ENCODE measurements around the gene PKHD1. TPM values are rescaled to one million over a fixed set of nuclear protein-coding genes. Genes with fewer than 3 reads are reported as not detected.
"Not testable (repeated sequence)": the region's sequence is repeated elsewhere in the genome, so short reads cannot be mapped to it uniquely, and the experiment has no call there.

Gene PKHD1
- polyA plus RNA-seq, 4 donors: under 0.01 to 1.3 TPM; not detected in 2

GRCh38 chr6:51962354-51962753, 125.1 kb downstream of the PKHD1 start:
- Histone ChIP-seq H3K27me3 (ENCODE audit: control insufficient read depth in 3 of 3, insufficient read depth in 3 of 3, low read length in 3 of 3) (peaks cover 0 to 3% (median 0%) of the 10 kb centered on the region in 3 donors), H3K9me3 (ENCODE audit: control insufficient read depth in 2 of 2, insufficient read depth in 1 of 2, low read depth in 1 of 2, low read length in 1 of 2) (no peaks in the 10 kb centered on the region), H3K4me3 (ENCODE audit: low read depth in 1 of 3, low read length in 3 of 3) (no peak overlapping the region), H3K27ac (ENCODE audit: low read depth in 1 of 3, low read length in 2 of 3) (no peak overlapping the region), H3K4me1 (ENCODE audit: control insufficient read depth in 3 of 3, insufficient read depth in 2 of 3, low read depth in 1 of 3, low read length in 2 of 3) (peaks cover 0 to 7% (median 0%) of the 10 kb centered on the region in 3 donors), H3K36me3 (ENCODE audit: control insufficient read depth in 3 of 3, insufficient read depth in 2 of 3, low read depth in 1 of 3, low read length in 3 of 3) (no peaks in the 10 kb centered on the region)
- DNase-seq (peak; percentile 33 to 38), FAIRE-seq (no peak)
- 60 to 91% (median 83%) methylated on average over 1 of the region's 1 CpG for WGBS, 3 donors

DNA sequence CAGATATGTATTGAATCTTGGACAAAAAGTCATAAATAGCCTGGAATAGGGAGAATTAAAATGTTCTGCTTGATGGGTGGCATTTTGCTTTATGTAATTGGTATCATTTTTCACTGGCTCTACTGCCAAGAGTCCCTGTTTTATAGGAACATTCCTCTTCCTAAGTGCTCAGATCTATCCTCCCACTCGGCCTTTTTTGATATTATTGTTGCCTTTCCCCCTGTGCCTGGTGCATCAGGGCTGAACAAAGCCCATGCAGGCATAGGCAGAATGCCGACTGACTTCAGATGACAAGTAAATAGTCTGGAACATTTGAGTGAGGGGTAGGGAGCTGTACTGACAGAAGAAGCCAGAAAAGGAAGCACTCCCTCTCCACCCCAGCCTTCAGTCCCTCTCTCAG, 127.0 kb downstream of the PKHD1 start:
- Histone ChIP-seq H3K4me3 (ENCODE audit: low read depth in 1 of 3, low read length in 3 of 3) (no peak overlapping the region), H3K36me3 (ENCODE audit: control insufficient read depth in 3 of 3, insufficient read depth in 2 of 3, low read depth in 1 of 3, low read length in 3 of 3) (no peaks in the 10 kb centered on the region), H3K27me3 (ENCODE audit: control insufficient read depth in 3 of 3, insufficient read depth in 3 of 3, low read length in 3 of 3) (peaks cover 0 to 3% (median 0%) of the 10 kb centered on the region in 3 donors), H3K4me1 (ENCODE audit: control insufficient read depth in 3 of 3, insufficient read depth in 2 of 3, low read depth in 1 of 3, low read length in 2 of 3) (peaks cover 0 to 7% (median 0%) of the 10 kb centered on the region in 3 donors), H3K9me3 (ENCODE audit: control insufficient read depth in 2 of 2, insufficient read depth in 1 of 2, low read depth in 1 of 2, low read length in 1 of 2) (no peaks in the 10 kb centered on the region), H3K27ac (ENCODE audit: low read depth in 1 of 3, low read length in 2 of 3) (no peak overlapping the region)
- WGBS, 3 donors: 51 to 72% (median 59%) methylated on average over 2 of the region's 2 CpGs
- FAIRE-seq (no peak), DNase-seq (no peak)

DNA sequence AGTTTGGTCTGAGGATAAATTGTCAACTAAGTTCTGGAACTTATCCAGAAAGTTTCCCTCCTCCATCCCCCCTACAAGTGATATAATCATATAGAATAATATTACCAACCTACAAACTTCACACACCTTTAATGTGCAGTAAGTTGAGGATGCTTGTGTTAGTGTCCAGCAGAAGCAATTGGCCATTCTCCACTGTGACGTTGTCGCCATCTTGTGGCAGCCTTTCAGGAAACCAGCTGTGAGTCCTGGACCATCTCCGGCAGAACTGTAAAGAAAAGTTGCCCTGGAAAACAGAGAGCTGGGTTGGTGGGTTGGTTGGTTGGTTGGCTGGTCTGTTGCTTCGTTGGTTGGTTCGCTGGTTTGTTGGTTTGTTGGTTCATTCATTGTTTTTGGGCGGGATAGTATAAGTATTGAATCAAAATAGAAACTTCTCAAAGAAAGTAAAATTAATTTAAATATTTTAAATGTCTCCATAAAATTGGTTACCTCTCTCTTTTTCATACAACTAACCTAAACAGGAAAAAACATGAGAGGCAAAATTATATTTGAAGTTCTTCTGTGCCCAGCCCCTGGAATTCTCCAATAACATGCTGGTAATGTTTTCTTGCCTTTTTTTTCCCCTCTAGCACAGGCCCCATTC, 127.5 kb downstream of the PKHD1 start:
- Histone ChIP-seq H3K4me1 (ENCODE audit: control insufficient read depth in 3 of 3, insufficient read depth in 2 of 3, low read depth in 1 of 3, low read length in 2 of 3) (peaks cover 0 to 7% (median 0%) of the 10 kb centered on the region in 3 donors), H3K27me3 (ENCODE audit: control insufficient read depth in 3 of 3, insufficient read depth in 3 of 3, low read length in 3 of 3) (peaks cover 0 to 3% (median 0%) of the 10 kb centered on the region in 3 donors), H3K36me3 (ENCODE audit: control insufficient read depth in 3 of 3, insufficient read depth in 2 of 3, low read depth in 1 of 3, low read length in 3 of 3) (no peaks in the 10 kb centered on the region), H3K9me3 (ENCODE audit: control insufficient read depth in 2 of 2, insufficient read depth in 1 of 2, low read depth in 1 of 2, low read length in 1 of 2) (no peaks in the 10 kb centered on the region), H3K27ac (ENCODE audit: low read depth in 1 of 3, low read length in 2 of 3) (no peak overlapping the region), H3K4me3 (ENCODE audit: low read depth in 1 of 3, low read length in 3 of 3) (no peak overlapping the region)
- 8 to 13% (median 12%) methylated on average over 6 of the region's 6 CpGs for WGBS, 3 donors
- peak; percentile 81 to 84 for DNase-seq
- no peak for FAIRE-seq

GRCh38 chr6:51954681-51955080, 132.7 kb downstream of the PKHD1 start:
- Histone ChIP-seq H3K27ac (ENCODE audit: low read depth in 1 of 3, low read length in 2 of 3) (no peak overlapping the region), H3K9me3 (ENCODE audit: control insufficient read depth in 2 of 2, insufficient read depth in 1 of 2, low read depth in 1 of 2, low read length in 1 of 2) (no peaks in the 10 kb centered on the region)
- whole genome bisulfite sequencing, 3 donors: 66 to 74% (median 73%) methylated on average over 3 of the region's 3 CpGs

DNA sequence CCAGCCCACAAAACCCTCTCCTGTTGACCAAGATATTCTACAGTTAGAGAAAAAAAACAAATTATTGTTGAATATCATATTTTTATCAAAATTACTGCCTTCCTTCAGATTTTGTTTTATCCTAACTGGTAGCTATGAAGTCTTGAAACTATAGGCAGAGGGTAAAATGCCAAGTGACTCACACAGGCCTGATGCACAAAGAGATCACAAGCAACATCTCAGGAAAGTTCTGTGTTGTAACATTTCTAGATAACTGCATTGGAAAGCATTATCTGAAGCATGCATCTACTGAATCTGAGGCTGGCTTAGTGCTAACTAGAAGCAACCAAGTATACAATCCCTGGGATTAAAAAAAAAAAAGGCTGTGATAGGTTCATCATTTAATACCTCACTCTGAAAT, 134.2 kb downstream of the PKHD1 start:
- Histone ChIP-seq H3K27ac (ENCODE audit: low read depth in 1 of 3, low read length in 2 of 3) (no peak overlapping the region), H3K9me3 (ENCODE audit: control insufficient read depth in 2 of 2, insufficient read depth in 1 of 2, low read depth in 1 of 2, low read length in 1 of 2) (no peaks in the 10 kb centered on the region), H3K4me3 (ENCODE audit: low read depth in 1 of 3, low read length in 3 of 3) (no peak overlapping the region), H3K4me1 (ENCODE audit: control insufficient read depth in 3 of 3, insufficient read depth in 2 of 3, low read depth in 1 of 3, low read length in 2 of 3) (peaks cover 0 to 4% (median 0%) of the 10 kb centered on the region in 3 donors), H3K27me3 (ENCODE audit: control insufficient read depth in 3 of 3, insufficient read depth in 3 of 3, low read length in 3 of 3) (no peaks in the 10 kb centered on the region), H3K36me3 (ENCODE audit: control insufficient read depth in 3 of 3, insufficient read depth in 2 of 3, low read depth in 1 of 3, low read length in 3 of 3) (no peaks in the 10 kb centered on the region)
- DNase-seq: no peak
- FAIRE-seq: no peak

More at GRCh38 chr6:51954681-51955080, 132.7 kb downstream of the PKHD1 start:
- H3K27me3 ChIP-seq (ENCODE audit: control insufficient read depth in 3 of 3, insufficient read depth in 3 of 3, low read length in 3 of 3): no peaks in the 10 kb centered on the region
- H3K36me3 ChIP-seq (ENCODE audit: control insufficient read depth in 3 of 3, insufficient read depth in 2 of 3, low read depth in 1 of 3, low read length in 3 of 3): no peaks in the 10 kb centered on the region
- FAIRE-seq (no peak), DNase-seq (no peak)
- H3K4me1 ChIP-seq (ENCODE audit: control insufficient read depth in 3 of 3, insufficient read depth in 2 of 3, low read depth in 1 of 3, low read length in 2 of 3): peaks cover 0 to 4% (median 0%) of the 10 kb centered on the region in 3 donors
- H3K4me3 ChIP-seq (ENCODE audit: low read depth in 1 of 3, low read length in 3 of 3): no peak overlapping the region

GRCh38 chr6:51951924-51952323, 135.5 kb downstream of the PKHD1 start:
- no peak for FAIRE-seq

DNA sequence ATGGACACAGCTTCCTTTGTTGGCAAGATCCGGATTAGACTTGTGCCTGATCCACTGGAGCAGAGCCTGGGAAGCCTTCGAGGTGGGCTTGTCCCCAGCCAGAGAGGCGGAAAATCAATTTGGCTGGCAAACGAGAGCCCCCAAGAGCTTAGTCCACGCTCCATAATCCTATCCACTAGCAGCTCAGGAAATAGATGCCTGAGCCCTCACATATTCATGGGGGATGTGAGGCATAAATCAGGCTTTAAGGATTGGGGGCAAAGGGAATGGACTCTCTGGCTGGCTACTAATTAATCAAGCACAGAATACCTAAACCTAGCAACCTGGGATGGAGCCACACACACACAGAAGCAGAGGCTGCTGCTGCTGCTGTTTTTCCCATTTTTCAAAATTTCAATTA, 137.9 kb downstream of the PKHD1 start:
- H3K27ac ChIP-seq (ENCODE audit: low read depth in 1 of 3, low read length in 2 of 3): no peak overlapping the region
- H3K36me3 ChIP-seq (ENCODE audit: control insufficient read depth in 3 of 3, insufficient read depth in 2 of 3, low read depth in 1 of 3, low read length in 3 of 3): no peaks in the 10 kb centered on the region
- peaks cover 0 to 4% (median 0%) of the 10 kb centered on the region in 3 donors for H3K4me1 ChIP-seq (ENCODE audit: control insufficient read depth in 3 of 3, insufficient read depth in 2 of 3, low read depth in 1 of 3, low read length in 2 of 3)
- WGBS, 3 donors: 58 to 77% (median 76%) methylated on average over 5 of the region's 5 CpGs
- H3K4me3 ChIP-seq (ENCODE audit: low read depth in 1 of 3, low read length in 3 of 3): no peak overlapping the region
- no peaks in the 10 kb centered on the region for H3K27me3 ChIP-seq (ENCODE audit: control insufficient read depth in 3 of 3, insufficient read depth in 3 of 3, low read length in 3 of 3)
- FAIRE-seq: no peak
- peak in 1 of 2 donors; percentile 16 for DNase-seq
- no peaks in the 10 kb centered on the region for H3K9me3 ChIP-seq (ENCODE audit: control insufficient read depth in 2 of 2, insufficient read depth in 1 of 2, low read depth in 1 of 2, low read length in 1 of 2)

More at GRCh38 chr6:51951924-51952323, 135.5 kb downstream of the PKHD1 start:
- no peak overlapping the region for H3K27ac ChIP-seq (ENCODE audit: low read depth in 1 of 3, low read length in 2 of 3)
- H3K27me3 ChIP-seq (ENCODE audit: control insufficient read depth in 3 of 3, insufficient read depth in 3 of 3, low read length in 3 of 3): no peaks in the 10 kb centered on the region
- H3K36me3 ChIP-seq (ENCODE audit: control insufficient read depth in 3 of 3, insufficient read depth in 2 of 3, low read depth in 1 of 3, low read length in 3 of 3): no peaks in the 10 kb centered on the region
- peaks cover 0 to 4% (median 0%) of the 10 kb centered on the region in 3 donors for H3K4me1 ChIP-seq (ENCODE audit: control insufficient read depth in 3 of 3, insufficient read depth in 2 of 3, low read depth in 1 of 3, low read length in 2 of 3)
- H3K4me3 ChIP-seq (ENCODE audit: low read depth in 1 of 3, low read length in 3 of 3): no peak overlapping the region
- H3K9me3 ChIP-seq (ENCODE audit: control insufficient read depth in 2 of 2, insufficient read depth in 1 of 2, low read depth in 1 of 2, low read length in 1 of 2): no peaks in the 10 kb centered on the region
- no peak for DNase-seq

GRCh38 chr6:51939695-51940094, 147.7 kb downstream of the PKHD1 start:
- not testable (repeated sequence) for H3K27ac ChIP-seq (ENCODE audit: low read depth in 1 of 3, low read length in 2 of 3); FAIRE-seq; H3K36me3 ChIP-seq (ENCODE audit: control insufficient read depth in 3 of 3, insufficient read depth in 2 of 3, low read depth in 1 of 3, low read length in 3 of 3); H3K27me3 ChIP-seq (ENCODE audit: control insufficient read depth in 3 of 3, insufficient read depth in 3 of 3, low read length in 3 of 3); H3K9me3 ChIP-seq (ENCODE audit: control insufficient read depth in 2 of 2, insufficient read depth in 1 of 2, low read depth in 1 of 2, low read length in 1 of 2); H3K4me3 ChIP-seq (ENCODE audit: low read depth in 1 of 3, low read length in 3 of 3); DNase-seq
- peaks cover 0 to 20% (median 3%) of the 10 kb centered on the region in 3 donors for H3K4me1 ChIP-seq (ENCODE audit: control insufficient read depth in 3 of 3, insufficient read depth in 2 of 3, low read depth in 1 of 3, low read length in 2 of 3)
- 47 to 56% (median 48%) methylated on average over 2 of the region's 2 CpGs for WGBS, 3 donors
